Measurements from ENCODE around the gene TLE2. TPM values are rescaled to one million over a fixed set of nuclear protein-coding genes. Genes with fewer than 3 reads are reported as not detected.

TLE2 gene
- total and polyA plus RNA-seq, 9 of the 15 experiments (the other 6 are each of a cell fraction or from before 2014, with no cell fraction given): 0.35 to 13.1 (median 6.2) TPM

DNA sequence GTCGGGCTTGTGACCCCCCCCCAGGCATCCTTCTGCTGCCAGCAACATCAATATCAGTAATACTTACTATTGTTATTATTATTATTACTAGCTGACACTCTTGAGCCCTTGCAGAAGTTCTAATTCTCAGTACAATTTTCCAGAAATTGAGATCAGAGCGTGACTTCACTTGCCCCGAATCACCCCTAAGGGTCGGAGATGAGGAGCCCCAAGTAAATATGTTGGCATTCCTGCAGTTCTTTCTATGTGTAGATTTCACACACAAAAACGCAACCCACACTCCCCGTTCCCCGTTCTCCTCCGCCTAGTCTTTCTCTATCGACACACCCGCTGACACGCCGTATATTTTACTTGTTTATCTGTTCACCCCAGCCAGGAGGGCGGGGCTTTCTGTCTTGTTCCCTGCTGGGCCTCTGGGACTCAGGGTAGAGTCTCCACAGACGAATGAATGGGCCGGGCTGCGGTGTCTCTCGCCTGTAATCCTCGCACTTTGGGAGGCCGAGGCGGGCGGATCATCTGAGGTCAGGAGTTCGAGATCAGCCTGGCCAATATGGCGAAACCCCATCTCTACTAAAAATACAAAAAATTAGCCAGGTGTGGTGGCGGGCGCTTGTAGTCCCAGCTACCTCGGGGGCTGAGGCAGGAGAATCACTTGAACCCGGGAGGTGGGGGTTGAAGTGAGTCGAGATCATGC is 18.6 kb upstream of the TLE2 start:
- Histone ChIP-seq H2AFZ (ENCODE audit: low read depth, low read length) (peak overlapping the region; percentile 67; the same call in 1 of the 2 replicates), H3K36me3 (ENCODE audit: control insufficient read depth, insufficient read depth, low read length) (no peaks in the 10 kb centered on the region), H4K20me1 (replicated peaks; ENCODE audit: control insufficient read depth, insufficient read depth, low read length) (no peaks in the 10 kb centered on the region), H3K9me1 (ENCODE audit: control insufficient read depth, insufficient read depth, low read length) (no peaks in the 10 kb centered on the region), H3K79me2 (ENCODE audit: control insufficient read depth, insufficient read depth, low read length) (no peaks in the 10 kb centered on the region), H3K27ac (ENCODE audit: extremely low read depth, low read depth, low read length) (peak overlapping the region; percentile 77), H3K4me1 (replicated peaks in 1 of 2; ENCODE audit: control insufficient read depth in 2 of 2, insufficient read depth in 2 of 2, low read length in 2 of 2) (peaks cover 5 to 31% of the 10 kb centered on the region in 2 experiments; a peak in 4 of 5 replicates), H3K4me2 (ENCODE audit: insufficient read depth, low read length) (peak overlapping the region; percentile 69), H3K9me3 (replicated peaks; ENCODE audit: control insufficient read depth, insufficient read depth, low read depth, low read length) (no peaks in the 10 kb centered on the region), H3K4me3 (peak overlapping the region; percentile 43), H3K9ac (ENCODE audit: insufficient read depth in 1 of 2, low read depth in 2 of 2, low read length in 2 of 2) (peak overlapping the region; percentile 42 to 67; a peak in 3 of 4 replicates), H3K27me3 (ENCODE audit: control insufficient read depth in 2 of 2, insufficient read depth in 2 of 2, low read length in 2 of 2) (no peaks in the 10 kb centered on the region)
- DNase-seq (ENCODE audit: extremely low read depth in 1 of 4, low spot score in 3 of 4) (peak; percentile 78 to 99 (median 86)), FAIRE-seq (peak; percentile 97), ATAC-seq (peak; percentile 98)
- BruUV-seq (replicated peaks): no TSS peak
- CTCF ChIA-PET (ENCODE audit: low intra/inter-chr PET ratio): no interaction called here
- intact Hi-C loops (cut with micrococcal nuclease) (no loop called here), in situ Hi-C loops (cut with MboI) (no loop called here)
- POLR2A ChIA-PET: interaction anchor here (0.6 to 1.0 kb wide), 3 partner anchors 26 to 741 kb away, joined by 3 read pairs; no protein-coding TSS in a partner anchor
- whole genome bisulfite sequencing (ENCODE audit: insufficient coverage, low coverage, missing lambda C conversion rate): 3% methylated on average over 28 of the region's 28 CpGs
- TF ChIP-seq ATF7 (IDR thresholded peaks at IDR 0.05): peak; percentile 69
- TF ChIP-seq, protein P1, sequence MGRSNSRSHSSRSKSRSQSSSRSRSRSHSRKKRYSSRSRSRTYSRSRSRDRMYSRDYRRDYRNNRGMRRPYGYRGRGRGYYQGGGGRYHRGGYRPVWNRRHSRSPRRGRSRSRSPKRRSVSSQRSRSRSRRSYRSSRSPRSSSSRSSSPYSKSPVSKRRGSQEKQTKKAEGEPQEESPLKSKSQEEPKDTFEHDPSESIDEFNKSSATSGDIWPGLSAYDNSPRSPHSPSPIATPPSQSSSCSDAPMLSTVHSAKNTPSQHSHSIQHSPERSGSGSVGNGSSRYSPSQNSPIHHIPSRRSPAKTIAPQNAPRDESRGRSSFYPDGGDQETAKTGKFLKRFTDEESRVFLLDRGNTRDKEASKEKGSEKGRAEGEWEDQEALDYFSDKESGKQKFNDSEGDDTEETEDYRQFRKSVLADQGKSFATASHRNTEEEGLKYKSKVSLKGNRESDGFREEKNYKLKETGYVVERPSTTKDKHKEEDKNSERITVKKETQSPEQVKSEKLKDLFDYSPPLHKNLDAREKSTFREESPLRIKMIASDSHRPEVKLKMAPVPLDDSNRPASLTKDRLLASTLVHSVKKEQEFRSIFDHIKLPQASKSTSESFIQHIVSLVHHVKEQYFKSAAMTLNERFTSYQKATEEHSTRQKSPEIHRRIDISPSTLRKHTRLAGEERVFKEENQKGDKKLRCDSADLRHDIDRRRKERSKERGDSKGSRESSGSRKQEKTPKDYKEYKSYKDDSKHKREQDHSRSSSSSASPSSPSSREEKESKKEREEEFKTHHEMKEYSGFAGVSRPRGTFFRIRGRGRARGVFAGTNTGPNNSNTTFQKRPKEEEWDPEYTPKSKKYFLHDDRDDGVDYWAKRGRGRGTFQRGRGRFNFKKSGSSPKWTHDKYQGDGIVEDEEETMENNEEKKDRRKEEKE (IDR thresholded peaks at IDR 0.05; ENCODE audit: borderline replicate concordance in 1 of 2, control insufficient read depth in 1 of 2, low read depth in 2 of 2, low read length in 1 of 2): 0 out of 4 replicates have a peak, but pooled peaks of 1 of the 2 experiments have one; percentile 52
- peak; percentile 83 for TF ChIP-seq CXXC5 (CRISPR knock-in tag; IDR thresholded peaks at IDR 0.05)
- TF ChIP-seq, protein P2, sequence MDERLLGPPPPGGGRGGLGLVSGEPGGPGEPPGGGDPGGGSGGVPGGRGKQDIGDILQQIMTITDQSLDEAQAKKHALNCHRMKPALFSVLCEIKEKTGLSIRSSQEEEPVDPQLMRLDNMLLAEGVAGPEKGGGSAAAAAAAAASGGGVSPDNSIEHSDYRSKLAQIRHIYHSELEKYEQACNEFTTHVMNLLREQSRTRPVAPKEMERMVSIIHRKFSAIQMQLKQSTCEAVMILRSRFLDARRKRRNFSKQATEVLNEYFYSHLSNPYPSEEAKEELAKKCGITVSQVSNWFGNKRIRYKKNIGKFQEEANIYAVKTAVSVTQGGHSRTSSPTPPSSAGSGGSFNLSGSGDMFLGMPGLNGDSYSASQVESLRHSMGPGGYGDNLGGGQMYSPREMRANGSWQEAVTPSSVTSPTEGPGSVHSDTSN (CRISPR knock-in tag; IDR thresholded peaks at IDR 0.05; ENCODE audit: low read depth): peak; percentile 50; the same call in 1 of the 2 replicates
- TF ChIP-seq, protein P2 (tag; conservative IDR thresholded peaks at IDR 0.05; ENCODE audit: low read depth): peak; percentile 99
- 0 out of 2 replicates have a peak, but pooled peaks have one; percentile 7 for TF ChIP-seq POLR2G (IDR thresholded peaks at IDR 0.05; ENCODE audit: low read depth, low read length)
- peak; percentile 98 for TF ChIP-seq ARID1B (IDR thresholded peaks at IDR 0.05)
- TF ChIP-seq HDAC3 (IDR thresholded peaks at IDR 0.05; ENCODE audit: borderline replicate concordance, partially characterized antibody): peak; percentile 69
- peak; percentile 43; the same call in 1 of the 2 replicates for TF ChIP-seq MYC (IDR thresholded peaks at IDR 0.05; ENCODE audit: low read depth, low read length)
- TF ChIP-seq MYC (CRISPR knock-in tag; IDR thresholded peaks at IDR 0.05; ENCODE audit: borderline replicate concordance, low read depth): no peak
- TF ChIP-seq TBL1XR1 (IDR thresholded peaks at IDR 0.05; ENCODE audit: low read length in 2 of 2): peak; percentile 58 to 86; a peak in 3 of 4 replicates
- peak; percentile 72; the same call in 1 of the 2 replicates for TF ChIP-seq TOE1 (IDR thresholded peaks at IDR 0.05; ENCODE audit: borderline replicate concordance)
- TF ChIP-seq TOE1 (CRISPR knock-in tag; IDR thresholded peaks at IDR 0.05; ENCODE audit: borderline replicate concordance, low read depth): 0 out of 2 replicates have a peak, but pooled peaks have one; percentile 28
- peak; percentile 73; the same call in 1 of the 2 replicates for TF ChIP-seq MYNN (IDR thresholded peaks at IDR 0.05)
- TF ChIP-seq MYNN (CRISPR knock-in tag; IDR thresholded peaks at IDR 0.05): no peak
- TF ChIP-seq TRIM24 (IDR thresholded peaks at IDR 0.05): peak; percentile 51 to 79; a peak in 3 of 4 replicates
